Epithelial cell of esophagus (primary cell): ENCODE results near the gene ANAPC10.
"Not testable (repeated sequence)": the region's sequence is repeated elsewhere in the genome, so short reads cannot be mapped to it uniquely, and the experiment has no call there.

ENCODE experiments used
- DNase-seq: peaks from one replicate; pipeline ENCODE4 v3.0.0; 2010; ENCODE audit warnings: low read depth
- H3K4me3 ChIP-seq: 2 replicates; pipeline ENCODE4 v1.5.1; 2011; ENCODE audit warnings: mild to moderate bottlenecking, low read length, control low read depth
- TF ChIP-seq, protein P1 (sequence below): IDR thresholded peaks from 2 replicates; pipeline ENCODE4 v1.5.1; 2011; ENCODE audit warnings: low read depth, mild to moderate bottlenecking, low read length, control low read depth, inconsistent platforms; ENCODE audit not compliant: insufficient read depth; ENCODE audit errors: missing control alignments

The ANAPC10 gene

DNA sequence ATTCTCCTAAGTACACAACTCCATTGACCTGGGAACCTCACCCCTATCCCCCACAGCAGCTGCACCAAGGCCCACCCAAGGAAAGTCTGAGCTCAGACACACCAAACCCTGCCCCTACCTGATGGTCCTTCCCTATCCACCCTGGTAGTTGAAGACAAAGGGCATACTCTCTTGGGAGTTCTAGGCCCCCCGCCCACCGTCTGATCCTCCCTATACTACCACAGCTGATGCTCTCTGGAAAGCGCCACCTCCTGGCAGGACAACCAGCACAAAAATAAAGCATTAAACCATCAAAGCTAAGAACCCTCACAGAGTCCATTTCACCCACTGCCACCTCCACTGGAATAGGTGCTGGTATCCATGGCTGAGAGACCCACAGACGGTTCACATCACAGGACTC lies 83.6 kb downstream of the ANAPC10 start:
- no peak overlapping the region for H3K4me3 ChIP-seq
- DNase-seq = no peak
- TF ChIP-seq, protein P1, sequence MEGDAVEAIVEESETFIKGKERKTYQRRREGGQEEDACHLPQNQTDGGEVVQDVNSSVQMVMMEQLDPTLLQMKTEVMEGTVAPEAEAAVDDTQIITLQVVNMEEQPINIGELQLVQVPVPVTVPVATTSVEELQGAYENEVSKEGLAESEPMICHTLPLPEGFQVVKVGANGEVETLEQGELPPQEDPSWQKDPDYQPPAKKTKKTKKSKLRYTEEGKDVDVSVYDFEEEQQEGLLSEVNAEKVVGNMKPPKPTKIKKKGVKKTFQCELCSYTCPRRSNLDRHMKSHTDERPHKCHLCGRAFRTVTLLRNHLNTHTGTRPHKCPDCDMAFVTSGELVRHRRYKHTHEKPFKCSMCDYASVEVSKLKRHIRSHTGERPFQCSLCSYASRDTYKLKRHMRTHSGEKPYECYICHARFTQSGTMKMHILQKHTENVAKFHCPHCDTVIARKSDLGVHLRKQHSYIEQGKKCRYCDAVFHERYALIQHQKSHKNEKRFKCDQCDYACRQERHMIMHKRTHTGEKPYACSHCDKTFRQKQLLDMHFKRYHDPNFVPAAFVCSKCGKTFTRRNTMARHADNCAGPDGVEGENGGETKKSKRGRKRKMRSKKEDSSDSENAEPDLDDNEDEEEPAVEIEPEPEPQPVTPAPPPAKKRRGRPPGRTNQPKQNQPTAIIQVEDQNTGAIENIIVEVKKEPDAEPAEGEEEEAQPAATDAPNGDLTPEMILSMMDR = no peak

DNA sequence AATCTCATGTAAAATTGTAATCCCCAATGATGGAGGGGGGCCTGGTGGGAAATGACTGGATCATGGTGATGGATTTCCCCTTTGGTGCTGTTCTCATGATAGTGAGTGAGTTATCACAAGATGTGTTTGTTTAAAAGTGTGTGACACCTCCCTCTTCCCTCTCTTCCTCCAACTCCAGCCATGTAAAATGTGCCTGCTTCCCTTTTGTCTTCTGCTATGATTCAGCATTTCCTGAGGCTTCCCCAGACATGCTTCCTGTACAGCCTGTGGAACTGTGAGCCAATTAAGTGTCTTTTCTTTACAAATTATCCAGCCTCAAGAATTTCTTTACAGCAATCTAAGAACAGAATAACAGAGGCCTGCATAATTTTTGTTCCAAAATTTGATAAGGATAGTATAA lies 85.2 kb downstream of the ANAPC10 start:
- TF ChIP-seq, protein P1 = no peak
- peak; percentile 80 for DNase-seq
- H3K4me3 ChIP-seq = no peak overlapping the region

DNA sequence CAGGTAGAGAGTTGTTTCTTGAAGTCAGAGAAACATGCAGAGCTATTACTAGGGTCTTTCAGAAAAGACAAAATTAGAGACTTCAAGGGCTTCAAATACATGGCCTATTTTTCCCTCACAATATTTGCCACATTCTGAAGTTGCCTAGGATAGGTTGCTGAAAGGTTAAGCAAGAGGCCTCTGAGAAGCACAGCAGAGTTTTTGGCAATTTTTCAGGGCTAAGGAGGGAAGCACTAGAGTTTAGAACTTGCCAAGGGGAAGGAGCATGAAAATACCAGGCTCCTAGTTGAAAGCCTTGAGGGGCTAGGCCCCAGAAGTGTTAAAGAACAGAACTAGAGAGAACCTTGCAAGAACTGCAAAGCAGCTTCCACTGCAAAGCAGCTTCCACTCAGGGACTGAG lies 86.4 kb downstream of the ANAPC10 start:
- H3K4me3 ChIP-seq = no peak overlapping the region
- no peak for DNase-seq
- TF ChIP-seq, protein P1 = no peak

DNA sequence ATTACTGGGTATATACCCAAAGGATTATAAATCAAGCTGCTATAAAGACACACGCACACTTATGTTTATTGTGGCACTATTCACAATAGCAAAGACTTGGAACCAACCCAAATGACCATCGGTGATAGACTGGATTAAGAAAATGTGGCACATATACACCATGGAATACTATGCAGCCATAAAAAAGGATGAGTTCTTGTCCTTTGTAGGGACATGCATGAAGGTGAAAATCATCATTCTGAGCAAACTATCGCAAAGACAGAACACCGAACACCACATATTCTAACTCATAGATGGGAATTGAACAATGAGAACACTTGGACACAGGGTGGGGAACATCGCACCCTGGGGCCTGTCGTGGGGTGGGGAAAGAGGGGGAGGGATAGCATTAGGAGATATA lies 87.7 kb downstream of the ANAPC10 start:
- not testable (repeated sequence) for H3K4me3 ChIP-seq, DNase-seq

DNA sequence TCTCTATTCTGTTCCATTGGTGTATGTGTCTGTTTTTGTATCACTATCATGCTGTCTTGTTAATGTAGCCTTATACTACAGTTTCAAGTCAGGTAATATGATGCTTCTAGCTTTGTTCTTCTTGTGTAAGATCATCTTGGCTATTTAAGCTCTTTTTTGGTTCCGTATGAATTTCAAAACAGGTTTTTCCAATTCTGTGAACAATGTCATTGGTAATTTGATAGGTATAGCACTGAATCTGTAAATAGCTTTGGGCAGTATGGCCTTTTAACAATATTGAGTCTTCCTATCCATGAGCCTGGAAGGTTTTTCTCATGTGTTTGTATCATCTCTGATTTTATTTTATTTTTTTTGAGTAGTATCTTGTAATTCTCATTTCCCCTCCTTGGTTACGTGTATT lies 94.3 kb downstream of the ANAPC10 start:
- DNase-seq = peak; percentile 60
- TF ChIP-seq, protein P1 = no peak
- H3K4me3 ChIP-seq = no peak overlapping the region

DNA sequence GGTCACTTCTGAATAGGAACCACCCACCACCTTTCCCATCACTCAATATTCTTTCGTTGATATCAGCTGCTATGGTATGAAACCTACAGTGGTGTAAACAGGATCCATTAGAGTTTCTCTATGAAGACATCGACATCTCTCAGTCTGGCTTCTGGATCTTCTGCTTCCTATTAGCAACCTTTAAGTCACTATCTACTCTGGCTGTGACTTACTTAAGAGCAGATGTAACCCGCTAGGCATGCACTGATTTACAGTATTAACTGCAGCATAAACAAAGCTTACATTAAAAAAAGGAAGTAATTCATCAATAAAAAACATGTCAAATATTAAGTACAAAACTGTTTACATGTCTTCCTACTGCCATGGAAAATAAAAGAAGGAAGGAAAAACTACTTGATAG lies 96.4 kb downstream of the ANAPC10 start:
- DNase-seq = no peak
- TF ChIP-seq, protein P1 = no peak

DNA sequence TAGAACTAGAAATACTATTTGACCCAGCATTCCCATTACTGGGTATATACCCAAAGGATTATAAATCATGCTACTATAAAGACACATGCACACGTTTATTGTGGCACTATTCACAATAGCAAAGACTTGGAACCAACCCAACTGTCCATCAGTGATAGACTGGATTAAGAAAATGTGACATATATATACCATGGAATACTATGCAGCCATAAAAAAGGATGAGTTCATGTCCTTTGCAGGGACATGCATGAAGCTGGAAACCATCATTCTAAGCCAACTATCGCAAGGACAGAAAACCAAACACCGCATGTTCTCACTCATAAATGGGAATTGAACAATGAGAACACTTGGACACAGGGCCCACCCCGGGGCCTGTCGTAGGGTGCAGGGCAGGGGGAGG lies 97.3 kb downstream of the ANAPC10 start:
- H3K4me3 ChIP-seq, DNase-seq: not testable (repeated sequence)

More for the DNA sequence above, 96.4 kb downstream of the ANAPC10 start:
- H3K4me3 ChIP-seq = no peak overlapping the region

DNA sequence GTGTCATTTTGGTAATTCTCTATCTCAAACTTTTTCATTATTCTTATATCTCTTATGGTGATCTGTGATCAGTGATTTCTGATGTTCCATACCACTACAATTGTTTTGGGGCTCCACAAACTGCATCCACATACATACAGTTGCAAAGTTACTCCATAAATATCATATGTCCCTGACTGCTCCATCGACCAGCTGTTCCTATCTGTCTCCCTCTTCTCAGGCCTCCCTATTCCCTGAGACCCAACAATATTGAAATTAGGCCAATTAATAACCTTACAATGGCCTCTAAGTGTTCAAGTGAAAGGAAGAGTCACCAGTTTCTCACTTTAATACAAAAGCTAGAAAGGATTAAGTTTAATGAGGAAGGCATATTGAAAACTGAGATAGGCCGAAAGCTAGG lies 108.7 kb downstream of the ANAPC10 start:
- TF ChIP-seq, protein P1 = no peak
- no peak for DNase-seq
- H3K4me3 ChIP-seq = no peak overlapping the region
